Right lobe of liver (tissue), 4 donors: Measurements from ENCODE around the gene SFSWAP.

Experiments
- CTCF ChIP-seq, 4 donors: fragments of 200-600 bp in 3 of 4; fragments of 450-650 bp in 1 of 4; IDR thresholded peaks; one replicate each; pipeline versions ENCODE4 v1.5.1 to v1.8.0; 2016 to 2022; ENCODE audit warnings: antibody characterized with exemption in 4 of 4, mild to moderate bottlenecking in 2 of 4
- POLR2A ChIP-seq: fragments of 450-650 bp; IDR thresholded peaks from one replicate; pipeline ENCODE4 v1.6.1; 2017; ENCODE audit warnings: antibody characterized with exemption, mild to moderate bottlenecking
- donor health status: DM: no; HTN: no; CAD: no.
- donor health status: DM: no; HTN: no; CAD: no.
- donor health status: DM: no; HTN: yes; CAD: no.

GRCh38 chr12:131779027-131779426, 68.1 kb downstream of the SFSWAP start:
- TF ChIP-seq CTCF (IDR thresholded peaks at IDR 0.05) = no peak
- TF ChIP-seq POLR2A = no peak
